Measurements from ENCODE around the gene SFSWAP.

SFSWAP gene

DNA sequence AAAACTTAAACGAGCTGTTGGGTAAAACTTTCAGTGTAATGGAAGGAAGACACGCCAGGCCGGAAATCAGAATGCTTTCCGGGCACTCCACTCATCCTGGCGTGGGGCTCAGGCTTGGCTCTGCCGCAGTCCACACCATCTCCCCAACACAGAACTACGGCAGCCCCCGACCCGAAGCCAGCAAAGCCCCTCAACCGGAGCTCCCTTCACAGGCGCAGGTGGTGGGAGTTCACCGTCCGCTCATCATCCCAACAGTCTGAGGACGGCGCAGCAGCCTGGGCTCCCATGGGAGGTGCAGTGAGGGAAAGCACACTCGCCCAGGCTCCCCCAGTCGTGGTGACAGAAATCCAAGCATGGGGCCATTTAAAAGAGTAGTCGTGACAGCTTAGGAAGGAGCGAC, 106.4 kb downstream of the SFSWAP start:
- DNase-seq (ENCODE audit: low spot score): no peak

DNA sequence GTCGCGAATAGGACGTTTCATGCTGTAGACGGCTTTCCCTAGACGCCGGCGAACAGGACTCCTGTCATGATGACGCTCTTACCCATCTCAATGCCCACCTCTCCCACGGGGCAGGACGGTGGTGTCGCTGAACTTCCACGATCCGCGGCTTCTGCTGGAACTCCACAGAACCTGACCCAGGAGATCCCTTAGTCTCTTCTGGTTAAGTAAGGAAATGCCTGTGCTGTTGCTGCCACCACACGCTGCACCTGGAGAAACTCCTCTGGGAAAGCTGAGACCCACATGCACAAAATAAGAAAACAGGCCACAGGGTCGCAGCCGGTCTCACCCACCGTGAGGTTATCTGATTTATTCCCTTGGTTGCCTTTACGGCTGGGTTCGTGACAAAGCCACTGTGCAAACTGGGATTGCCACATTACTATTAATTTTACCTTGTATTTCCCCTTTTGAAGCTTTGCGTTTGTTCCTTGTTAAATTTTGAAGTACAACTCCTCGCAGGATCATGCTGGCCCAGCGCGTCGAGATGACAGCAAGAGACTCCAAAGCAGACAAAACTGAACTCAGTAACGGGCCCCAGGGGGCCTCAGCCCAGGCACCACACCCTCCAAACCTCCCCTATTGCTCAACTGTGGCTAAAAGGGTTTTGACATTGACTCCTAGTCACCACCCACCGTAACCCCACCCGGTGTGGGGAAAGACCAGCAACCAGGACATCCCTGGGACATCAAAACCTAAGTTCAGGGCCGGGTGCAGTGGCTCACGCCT, 108.1 kb downstream of the SFSWAP start:
- DNase-seq (ENCODE audit: low spot score): no peak

DNA sequence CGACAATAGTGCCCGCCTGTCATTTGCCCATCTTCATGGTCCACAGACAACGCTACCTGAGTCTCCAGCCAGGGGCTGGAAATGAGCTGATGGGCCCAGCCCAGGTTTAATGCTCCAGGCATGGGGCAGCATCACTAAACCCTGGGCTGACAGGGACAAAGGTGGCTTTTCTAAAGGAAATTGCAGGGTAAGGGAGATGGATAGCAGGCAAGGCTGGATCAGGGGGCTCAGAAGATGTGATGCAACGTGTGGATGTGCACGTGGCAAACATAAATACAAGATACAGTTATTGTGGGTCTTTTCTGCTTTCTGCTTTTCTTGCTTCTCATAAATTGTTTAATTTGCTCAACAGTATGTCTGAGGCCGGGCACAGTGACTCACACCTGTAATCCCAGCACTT, 113.6 kb downstream of the SFSWAP start:
- no peak for DNase-seq (ENCODE audit: low spot score)

DNA sequence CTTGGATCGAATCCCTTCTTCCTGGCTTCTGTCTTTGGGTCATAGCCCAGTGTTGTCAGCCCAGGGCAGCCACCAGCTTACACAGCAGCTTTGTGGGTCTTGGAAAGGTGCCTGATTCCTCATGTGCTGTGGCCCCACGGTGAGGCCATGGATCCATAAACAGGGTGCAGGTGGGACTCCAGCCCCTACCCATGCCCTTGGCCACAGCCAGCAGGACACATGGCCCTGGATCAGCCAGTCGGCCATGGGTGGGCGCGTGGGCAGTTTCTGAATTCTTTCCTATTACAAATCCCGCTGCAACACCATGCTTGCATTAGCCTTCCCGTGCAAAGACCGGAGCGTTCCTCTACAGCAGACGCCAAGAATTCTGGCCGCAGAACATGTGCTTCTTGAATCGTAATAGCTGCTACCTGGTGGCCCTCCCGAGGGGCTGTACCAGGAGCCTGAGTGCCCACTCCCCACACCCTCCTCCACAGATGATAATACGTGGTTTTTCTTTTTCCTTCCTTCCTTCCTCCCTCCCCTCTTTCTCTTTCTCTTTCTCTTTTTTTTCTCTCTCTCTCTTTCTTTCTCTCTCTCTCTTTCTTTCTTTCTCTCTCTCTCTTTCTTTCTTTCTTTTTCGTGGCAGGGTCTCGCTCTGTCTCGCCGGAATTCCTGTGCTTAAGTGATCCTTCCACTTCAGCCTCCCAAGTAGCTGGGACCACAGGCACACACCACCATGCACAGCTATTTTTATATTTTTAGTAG, 114.4 kb downstream of the SFSWAP start:
- DNase-seq (ENCODE audit: low spot score): peak; percentile 27

DNA sequence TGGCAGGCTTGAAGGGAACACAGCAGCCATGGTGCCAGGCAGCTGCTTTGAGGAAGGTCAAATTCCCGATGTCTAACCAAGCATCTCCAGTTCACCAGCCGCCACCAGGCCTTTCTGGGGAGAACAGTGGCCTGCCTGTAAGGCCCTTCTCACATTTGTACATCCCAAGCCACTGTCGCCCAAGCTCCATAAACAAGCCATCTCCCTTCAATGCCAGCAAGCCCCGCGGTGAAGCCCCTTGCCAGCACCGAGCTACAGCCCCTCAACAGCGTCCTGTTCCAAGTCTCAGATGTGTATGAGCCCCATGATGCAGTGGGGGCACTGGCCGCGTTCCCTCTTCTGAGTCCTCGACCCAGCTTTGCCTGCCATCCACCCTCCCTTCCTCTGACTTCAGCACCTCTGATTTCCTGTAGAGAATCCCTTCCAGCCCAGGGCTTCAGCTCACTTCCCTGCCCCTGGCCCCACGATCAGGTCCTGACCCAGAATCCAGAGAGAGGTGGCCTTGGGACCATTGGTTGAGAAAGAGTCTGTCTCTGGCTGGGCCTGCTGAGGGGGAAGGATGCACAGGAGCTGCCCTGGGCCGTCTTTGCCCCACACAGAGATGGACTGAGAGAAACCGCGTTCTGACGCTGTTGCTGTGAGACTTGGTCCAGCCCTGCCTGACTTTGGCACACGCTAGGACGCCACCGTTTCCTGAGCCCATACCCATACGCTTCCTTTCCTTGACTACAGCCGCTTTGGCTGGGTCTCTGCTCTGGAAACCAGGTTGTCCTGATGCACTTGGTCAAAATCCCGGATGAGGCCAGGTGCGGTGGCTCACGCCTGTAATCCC, 115.4 kb downstream of the SFSWAP start:
- DNase-seq (ENCODE audit: low spot score): no peak

DNA sequence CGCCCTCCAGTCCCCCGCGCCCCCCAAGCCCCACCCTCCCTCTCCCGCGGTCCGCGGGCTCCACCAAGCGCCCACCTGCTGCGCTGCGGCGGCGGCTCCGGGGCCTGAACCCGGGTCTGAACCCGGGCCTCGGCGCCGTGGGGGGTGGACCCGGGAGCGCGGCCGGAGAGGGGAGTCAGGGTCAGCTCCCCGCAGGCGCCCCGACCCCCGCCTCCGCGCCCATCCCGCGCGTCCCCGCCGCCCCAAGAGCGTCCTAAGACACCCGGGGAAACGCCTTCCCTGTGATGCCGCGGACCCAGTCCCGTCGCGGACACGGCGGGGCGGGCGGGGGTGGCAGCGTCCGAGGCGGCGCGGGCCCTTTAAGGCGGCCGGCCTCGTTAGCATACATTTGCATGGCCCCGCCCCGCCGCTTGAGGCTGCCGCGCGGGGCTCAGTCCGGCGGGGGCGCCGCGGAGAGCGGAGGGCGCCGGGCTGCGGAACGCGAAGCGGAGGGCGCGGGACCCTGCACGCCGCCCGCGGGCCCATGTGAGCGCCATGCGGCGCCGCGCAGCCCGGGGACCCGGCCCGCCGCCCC, 117.2 kb downstream of the SFSWAP start, which contains the start of gene MMP17:
Gene MMP17, plus strand, starts transcription at position 433 of the 574 bp plus-strand sequence. Its CDS starts 102 bp downstream, at position 535.
- no peak for DNase-seq (ENCODE audit: low spot score)

DNA sequence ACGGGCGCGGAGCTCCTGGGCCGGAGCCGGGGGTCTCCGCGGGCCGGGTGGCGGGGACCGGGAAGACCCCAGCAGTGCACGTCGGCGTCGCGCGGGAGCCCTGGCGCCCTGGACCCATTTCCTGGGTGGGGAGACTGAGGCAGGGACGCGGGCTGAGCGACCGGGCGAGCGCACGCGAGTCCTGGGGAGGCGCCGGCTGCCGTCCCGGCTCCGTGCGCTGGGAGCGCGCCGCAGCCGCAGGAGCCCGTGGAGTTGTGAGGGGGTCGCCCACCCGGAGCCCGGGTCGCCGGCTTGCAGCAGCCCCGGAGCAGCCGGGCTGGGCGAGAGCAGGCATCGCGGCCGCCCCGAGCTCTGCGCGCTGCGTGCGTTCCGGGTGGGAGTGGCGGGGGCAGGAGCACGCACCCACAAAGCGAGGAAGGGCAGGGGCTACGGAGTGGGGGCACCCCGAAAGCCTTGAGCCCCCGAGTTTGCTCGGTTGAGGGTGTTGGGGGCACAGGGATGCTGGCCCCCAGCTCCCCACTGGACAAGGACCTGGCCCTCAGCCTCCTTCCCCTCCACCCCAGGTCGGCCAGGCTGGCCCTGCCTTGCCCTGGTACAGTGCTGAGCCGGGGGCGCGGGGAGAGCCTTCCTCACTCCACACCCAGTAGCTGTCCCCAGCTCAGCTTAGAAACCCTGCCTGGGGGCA, 117.9 kb downstream of the SFSWAP start:
- DNase-seq (ENCODE audit: low spot score): no peak

DNA sequence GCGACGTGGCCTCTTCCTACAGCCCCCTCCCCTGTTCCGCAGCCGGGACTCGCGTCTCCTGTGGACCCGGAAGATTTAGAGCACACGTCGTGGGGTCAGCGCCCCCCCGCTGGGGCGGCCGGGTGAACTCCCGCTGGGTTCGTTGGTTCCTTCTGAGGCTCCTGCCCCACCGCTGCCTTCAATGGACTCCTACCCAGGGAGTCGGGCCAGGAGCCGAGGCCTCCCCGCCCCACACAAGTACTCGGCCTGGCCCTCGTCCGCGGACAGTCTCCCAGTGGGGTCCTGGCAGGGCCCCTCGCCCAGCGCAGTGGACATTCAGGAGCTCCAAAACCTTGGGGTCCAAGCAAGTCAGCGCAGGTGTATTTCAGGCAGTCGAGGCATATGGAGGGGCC, 118.5 kb downstream of the SFSWAP start:
- DNase-seq (ENCODE audit: low spot score): no peak

DNA sequence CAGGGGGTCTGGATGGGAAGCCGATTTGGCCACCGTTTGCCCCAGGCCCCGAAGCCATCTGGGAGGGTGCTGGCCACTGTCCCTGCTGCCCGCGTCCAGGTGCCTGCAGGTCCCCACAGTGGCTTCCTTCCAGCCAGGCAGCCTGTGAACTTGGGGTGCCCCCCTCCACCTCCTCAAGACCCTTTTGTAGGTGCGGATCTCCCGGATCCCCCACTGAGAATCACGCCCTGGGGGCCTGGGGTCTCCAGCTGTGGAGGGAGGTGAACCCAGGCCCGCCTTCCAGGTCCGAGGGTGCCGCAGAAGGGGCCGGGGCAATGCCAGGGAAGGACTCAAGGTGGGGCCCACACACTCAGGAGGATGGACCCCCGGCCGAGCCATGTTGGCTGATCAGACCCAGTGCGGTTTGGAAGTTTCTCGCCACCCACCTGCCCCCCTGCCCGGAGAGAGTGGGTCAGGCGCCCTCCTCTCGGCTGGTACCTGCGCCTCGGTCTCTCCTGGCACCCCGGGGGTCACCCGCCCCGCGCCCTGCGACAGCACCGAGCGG, 119.0 kb downstream of the SFSWAP start:
- DNase-seq (ENCODE audit: low spot score): no peak

DNA sequence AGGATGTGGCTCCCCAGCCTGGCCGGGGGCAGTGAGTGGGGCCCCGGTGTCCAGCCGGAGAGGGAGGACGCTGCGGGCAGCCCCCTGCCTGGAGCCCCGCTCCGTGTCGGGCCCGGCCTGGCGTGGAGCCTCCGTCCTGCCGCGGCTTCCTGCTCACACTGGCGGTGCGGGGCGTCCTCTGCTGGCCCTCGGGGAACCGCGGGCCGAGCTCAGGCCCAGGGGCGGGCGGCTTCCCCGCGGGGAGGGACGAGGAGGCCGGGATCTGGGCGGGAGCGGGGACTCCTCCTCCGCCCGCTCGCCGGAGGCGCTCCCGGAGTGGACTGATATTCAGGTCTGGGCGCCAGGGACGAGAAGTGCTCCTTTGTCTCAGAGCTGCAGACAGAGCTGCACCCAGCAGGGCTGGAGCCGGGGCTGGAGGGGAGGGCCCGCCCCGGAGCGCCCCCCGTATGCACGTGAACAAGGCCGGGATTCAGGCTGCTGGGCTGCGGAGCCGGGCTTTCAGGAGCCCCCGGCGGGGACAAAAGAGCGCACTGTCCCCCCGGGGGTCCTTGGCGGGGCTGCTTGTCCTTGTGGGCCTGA, 119.5 kb downstream of the SFSWAP start:
- peak; percentile 60 for DNase-seq (ENCODE audit: low spot score)

DNA sequence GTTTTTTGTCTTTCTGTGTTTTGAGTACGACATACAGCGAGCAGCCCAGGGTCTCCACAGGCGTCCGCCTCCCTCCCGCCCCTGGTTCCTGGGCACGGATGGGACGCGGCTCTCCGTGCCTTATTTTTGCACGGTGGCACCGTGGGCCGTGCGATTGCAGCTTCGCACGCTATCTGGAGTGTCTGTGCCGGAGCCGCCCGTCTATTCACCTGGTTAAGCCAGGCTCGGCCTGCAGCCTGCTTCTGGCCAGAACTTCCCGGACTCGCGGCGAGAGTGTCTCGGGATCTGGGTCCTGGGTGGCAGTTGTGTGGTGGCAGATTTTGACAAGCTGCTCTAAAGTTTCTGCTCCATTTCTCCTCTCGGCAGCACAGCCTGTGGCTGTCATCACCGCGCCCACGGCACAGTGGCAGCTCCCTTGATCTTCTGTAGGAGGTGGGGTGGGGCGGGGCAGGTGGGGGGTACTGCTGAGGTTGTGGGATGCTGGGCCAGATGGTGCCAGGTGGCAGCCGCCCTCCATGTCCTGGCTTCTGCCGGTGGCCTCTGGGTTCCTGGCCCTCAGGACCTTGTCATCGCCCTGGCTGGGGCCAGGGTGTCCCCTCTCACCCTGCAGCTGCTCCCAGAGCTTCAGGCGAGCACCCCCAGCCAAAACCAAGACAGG, 120.2 kb downstream of the SFSWAP start:
- peak; percentile 2 for DNase-seq (ENCODE audit: low spot score)

DNA sequence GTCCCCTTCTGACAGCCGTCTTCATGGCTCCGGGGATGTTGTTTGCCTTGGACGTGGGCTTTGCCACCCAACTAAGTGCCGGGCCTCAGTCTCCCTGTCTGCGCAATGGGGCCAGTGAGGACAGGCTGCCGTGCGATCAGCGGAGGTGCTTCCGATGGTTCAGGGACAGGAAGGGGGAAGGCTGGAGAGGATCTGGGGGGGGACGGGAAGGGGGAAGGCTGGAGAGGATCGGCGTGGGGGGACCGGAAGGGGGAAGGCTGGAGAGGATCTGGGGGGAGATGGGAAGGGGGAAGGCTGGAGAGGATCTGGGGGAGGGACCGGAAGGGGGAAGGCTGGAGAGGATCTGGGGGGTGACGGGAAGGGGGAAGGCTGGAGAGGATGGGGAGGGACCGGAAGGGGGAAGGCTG, 120.7 kb downstream of the SFSWAP start:
- DNase-seq (ENCODE audit: low spot score): peak; percentile 9

DNA sequence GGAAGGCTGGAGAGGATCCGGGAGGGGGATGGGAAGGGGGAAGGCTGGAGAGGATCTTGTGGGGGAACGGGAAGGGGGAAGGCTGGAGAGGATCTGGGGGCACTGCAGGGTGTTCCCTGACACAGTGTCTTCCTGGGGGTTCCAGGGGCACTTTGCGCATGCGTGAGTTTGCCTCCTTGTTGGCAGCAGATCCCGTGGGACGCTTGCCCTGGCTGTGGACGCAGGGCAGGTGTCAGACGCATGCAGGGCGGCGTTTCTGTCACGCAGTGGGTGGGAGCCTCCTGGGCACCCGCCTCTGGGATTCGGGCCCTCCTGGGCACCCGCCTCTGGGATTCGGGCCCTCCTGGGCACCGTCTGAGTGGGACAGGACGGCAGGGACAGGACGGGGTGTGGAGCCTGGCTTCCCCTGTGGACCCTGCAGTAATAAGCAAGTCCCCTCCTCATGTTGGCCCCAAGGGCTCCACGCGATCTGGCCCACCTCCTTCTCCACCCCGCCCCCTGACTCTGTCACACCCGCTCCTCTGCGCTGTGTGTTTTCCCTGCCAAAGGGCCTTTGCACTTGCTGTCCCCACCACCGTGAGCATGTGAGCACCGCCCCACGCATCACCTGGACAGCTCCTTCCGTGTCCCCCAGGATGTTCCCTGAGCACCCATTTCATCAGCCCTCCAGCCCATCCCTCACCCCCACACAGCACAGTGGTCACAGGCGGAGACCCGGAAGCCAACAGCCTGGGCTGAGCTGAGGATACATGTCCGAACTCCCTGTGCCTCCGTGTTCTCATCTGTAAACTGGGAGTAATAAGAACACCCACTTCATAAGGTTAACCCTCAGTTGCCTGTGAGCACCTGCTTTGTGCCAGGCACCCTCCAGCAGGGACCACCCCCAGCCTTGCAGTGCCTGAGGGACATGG, 121.7 kb downstream of the SFSWAP start:
- peak; percentile 9 for DNase-seq (ENCODE audit: low spot score)

DNA sequence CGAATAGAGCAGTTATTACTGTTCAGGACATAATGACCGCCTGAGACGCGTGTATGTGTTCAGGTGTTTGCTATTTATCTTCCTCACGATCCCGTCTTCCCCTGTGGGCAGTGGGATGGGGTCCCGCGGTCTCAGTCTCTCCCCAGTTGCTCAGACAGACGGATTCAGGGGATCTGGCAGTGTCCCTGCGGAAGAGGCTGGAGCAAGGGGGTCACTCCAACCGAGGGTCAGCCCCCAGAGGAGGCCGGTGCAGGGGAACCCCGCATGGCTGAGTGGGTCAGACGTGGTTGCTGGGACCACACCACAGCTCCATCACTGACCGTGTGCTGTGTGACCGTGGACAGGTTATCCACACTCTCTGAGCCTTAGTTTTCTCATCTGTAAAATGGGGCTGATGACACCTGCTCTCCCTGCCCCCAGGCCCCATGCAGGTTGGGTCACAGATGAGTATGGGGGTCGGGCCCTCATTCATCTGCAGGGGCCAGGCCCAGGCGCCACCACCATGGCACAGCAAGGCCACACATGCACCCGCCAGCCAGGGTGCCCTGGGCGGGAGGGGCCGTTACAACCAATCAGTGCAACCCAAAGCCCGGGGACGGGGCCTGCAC, 122.5 kb downstream of the SFSWAP start:
- no peak for DNase-seq (ENCODE audit: low spot score)

DNA sequence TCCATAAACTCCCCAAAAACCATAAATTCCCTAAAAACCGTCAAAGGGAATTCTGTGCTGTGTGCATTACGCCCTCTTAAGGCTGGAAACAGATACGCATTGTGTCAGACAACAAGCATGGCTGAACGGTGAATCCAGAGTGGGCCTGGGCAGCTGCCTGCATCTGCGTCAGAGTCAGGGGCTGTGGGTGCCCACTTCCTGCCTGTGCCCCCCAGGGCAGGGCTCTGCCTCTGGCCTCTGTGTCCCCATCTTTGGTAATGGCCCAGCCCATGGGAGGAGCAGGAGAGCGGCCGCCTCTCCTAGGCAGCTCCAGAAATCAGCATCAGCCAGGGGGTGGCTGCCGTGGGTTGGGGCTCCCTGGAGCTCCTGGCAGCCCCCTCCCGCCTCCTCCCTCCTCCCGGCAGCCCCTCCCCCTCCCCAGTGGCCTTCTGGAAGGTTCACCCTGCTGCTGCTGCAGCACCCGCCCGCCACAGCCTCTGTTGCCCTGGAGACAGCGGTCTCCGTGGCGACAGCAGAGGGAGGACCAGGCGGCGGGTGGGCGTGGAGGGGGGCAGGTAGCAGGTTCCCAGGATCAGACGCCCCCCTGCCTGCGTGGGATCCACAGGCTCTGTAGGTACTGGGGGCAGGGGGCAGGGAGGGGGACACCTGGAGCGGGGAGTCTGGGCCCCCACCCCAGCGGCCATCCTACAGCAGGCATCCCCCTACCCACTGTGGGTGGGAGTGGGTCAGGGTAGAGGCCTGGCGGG, 123.2 kb downstream of the SFSWAP start:
- DNase-seq (ENCODE audit: low spot score): peak; percentile 9

DNA sequence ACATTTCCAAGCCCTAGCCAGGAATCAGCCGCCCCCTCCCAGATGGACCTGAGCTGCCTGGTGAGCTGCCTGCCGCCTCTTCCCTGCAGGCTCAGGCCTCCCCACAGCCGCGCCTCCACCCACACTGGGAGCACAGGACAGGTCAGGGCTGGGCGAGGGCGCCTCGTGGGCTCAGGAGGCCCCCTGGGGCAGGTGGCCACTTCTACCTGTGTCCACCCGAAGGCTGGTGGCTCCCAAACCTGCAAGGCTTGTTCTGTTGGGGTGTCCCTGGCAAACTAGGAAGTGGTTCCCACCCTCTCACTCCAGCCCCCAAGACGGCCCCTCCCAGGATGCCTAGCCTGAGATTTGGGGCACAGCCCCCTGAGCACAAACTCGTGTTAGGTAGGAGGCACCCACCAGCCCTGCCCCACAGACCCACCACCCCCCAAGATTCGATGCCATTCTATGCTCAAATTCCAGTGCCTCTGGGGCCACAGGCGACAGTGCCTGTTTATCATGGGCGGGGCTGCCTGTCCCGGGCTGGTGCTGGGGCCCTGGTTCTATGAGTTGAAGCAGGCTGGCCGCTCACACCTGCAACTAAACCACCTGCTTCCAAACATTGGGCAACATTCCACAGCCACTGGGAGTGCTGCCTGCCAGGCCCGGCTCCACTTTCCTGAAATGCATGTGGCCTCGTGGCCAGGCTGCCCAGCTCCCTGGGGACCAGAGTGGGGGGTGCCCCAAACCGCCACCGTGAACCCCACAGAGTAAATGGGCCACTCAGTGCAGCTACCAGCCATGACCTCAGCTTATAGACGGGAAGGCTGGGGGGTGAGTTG, 124.1 kb downstream of the SFSWAP start:
- no peak for DNase-seq (ENCODE audit: low spot score)

DNA sequence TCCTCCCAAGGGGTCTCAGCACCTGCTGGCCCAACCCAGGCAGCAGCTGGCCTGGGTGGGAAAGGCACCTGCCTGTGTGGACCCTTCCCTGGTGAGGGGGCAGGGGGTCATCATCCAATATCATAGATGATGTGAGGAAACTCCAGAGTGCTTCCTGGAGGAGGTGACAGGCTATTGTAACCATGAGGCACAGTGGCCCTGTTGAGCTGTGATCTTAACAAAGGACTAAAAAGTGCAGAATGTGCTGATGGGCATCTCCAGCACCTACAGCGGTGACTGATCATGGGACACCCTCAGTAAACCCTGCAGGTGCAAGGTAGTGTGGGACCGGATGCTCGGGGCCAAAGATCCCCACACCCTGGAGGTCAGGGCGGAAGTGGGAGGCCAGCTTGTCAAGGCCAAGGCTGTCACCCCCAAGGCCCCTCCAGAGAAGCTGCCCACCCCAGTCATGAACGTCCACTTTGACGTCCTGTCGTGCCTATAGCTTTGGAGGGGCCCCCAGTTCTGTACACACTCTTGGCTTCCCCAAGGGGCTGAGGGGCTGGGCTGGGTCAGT, 124.8 kb downstream of the SFSWAP start:
- no peak for DNase-seq (ENCODE audit: low spot score)
